ENCODE results near the gene ZBTB3.
A peak's percentile ranks its signal among the peaks of the same experiment; 100 is the strongest.

ZBTB3 gene

GRCh38 chr11:62716206-62716605 lies 37.8 kb downstream of the ZBTB3 start:
- TF ChIP-seq CTCF (IDR thresholded peaks at IDR 0.05; ENCODE audit: extremely low read depth, insufficient read depth, missing control alignments), result no peak
- no peak for DNase-seq (ENCODE audit: low spot score)
- in situ Hi-C loops (cut with MboI; ENCODE audit: low pct_unique_long_range_greater_than_20kb, low sequenced_read_pairs, unreplicated experiment), result no loop called here

- no peak for TF ChIP-seq CTCF (IDR thresholded peaks at IDR 0.05; ENCODE audit: extremely low read depth, insufficient read depth, missing control alignments)
- in situ Hi-C loops (cut with MboI; ENCODE audit: low pct_unique_long_range_greater_than_20kb, low sequenced_read_pairs, unreplicated experiment), result no loop called here
- no peak for DNase-seq (ENCODE audit: low spot score)
These were observed 38.5 kb downstream of the ZBTB3 start for GRCh38 chr11:62715150-62716130.

DNA sequence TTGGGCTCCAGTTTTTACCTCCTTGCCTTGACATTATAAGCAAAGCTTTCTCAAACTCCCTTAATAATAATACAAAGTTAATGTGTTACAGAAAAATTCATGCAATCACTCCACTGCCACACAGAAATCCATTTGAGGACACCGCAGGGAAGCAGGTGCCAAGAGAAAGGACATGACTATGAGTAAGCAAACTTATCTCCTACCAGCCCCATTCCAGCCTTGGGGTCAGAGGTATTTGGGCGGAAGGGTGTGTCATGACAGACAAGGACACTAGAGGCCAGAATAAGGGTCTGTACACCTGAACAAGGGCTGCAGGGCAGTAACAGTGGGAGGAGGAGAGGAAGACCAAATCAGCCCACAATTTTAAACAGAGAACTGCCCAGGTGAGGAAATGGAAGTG lies 40.6 kb downstream of the ZBTB3 start:
- in situ Hi-C loops (cut with MboI; ENCODE audit: low pct_unique_long_range_greater_than_20kb, low sequenced_read_pairs, unreplicated experiment), result no loop called here
- TF ChIP-seq CTCF (IDR thresholded peaks at IDR 0.05; ENCODE audit: extremely low read depth, insufficient read depth, missing control alignments), result no peak
- no peak for DNase-seq (ENCODE audit: low spot score)

- no peak for DNase-seq (ENCODE audit: low spot score)
- in situ Hi-C loops (cut with MboI; ENCODE audit: low pct_unique_long_range_greater_than_20kb, low sequenced_read_pairs, unreplicated experiment), result no loop called here
- no peak for TF ChIP-seq CTCF (IDR thresholded peaks at IDR 0.05; ENCODE audit: extremely low read depth, insufficient read depth, missing control alignments)
These were observed 41.1 kb downstream of the ZBTB3 start for GRCh38 chr11:62712861-62713260.

DNA sequence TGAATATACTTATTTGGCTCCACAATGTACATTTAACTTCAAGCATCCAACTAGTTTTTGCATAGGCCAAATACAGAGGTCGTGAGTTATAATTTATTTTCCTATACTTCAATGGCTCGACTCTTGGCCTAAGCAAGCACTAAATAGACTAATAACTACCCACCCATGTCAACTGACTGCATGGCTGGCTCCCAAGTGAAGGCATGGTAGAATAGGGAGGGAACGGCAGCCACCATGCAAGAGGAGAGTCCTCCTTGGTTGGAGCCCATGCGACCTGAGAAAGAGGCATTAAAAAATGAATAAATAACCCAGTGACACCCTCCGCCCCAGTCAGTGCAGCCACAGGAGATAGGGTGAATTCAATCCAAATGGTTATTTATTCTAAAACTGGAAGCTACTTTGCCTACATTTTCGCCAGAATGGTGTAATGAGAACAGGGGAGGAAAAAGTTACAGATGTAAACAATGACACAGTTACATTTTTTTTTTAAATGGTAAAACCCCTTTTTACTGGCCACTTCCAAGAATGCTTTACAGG lies 41.6 kb downstream of the ZBTB3 start:
- DNase-seq (ENCODE audit: low spot score), result no peak
- in situ Hi-C loops (cut with MboI; ENCODE audit: low pct_unique_long_range_greater_than_20kb, low sequenced_read_pairs, unreplicated experiment), result no loop called here
- TF ChIP-seq CTCF (IDR thresholded peaks at IDR 0.05; ENCODE audit: extremely low read depth, insufficient read depth, missing control alignments), result no peak

DNA sequence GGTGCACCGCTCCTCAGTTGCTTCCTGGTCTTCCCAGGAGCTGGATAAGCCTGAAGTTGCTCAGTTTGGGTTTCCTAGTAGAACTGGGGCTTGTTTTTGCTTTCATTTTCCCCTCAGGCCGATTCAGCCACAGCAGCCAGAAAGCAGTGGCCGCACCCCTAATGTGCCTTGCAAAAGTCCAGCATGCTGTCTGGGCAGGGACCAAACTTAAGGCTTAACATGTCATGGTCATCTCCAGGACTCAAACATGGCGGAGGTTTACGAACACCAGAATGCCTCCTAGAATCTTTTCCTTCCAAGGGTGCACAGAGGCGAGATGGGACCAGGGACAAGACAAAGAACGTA lies 44.0 kb downstream of the ZBTB3 start:
- DNase-seq (ENCODE audit: low spot score), result peak; percentile 38
- in situ Hi-C loops (cut with MboI; ENCODE audit: low pct_unique_long_range_greater_than_20kb, low sequenced_read_pairs, unreplicated experiment), result no loop called here
- TF ChIP-seq CTCF (IDR thresholded peaks at IDR 0.05; ENCODE audit: extremely low read depth, insufficient read depth, missing control alignments), result no peak

All from GM13977 (cell line).